GM18526 (cell line): Measurements from ENCODE around the gene ITGAX.

ENCODE experiments used
- POLR2A ChIP-seq: IDR thresholded peaks from 3 replicates; pipeline ENCODE4 v1.6.1; 2011; ENCODE audit not compliant: insufficient read length; ENCODE audit errors: extremely low read depth

ITGAX gene

DNA sequence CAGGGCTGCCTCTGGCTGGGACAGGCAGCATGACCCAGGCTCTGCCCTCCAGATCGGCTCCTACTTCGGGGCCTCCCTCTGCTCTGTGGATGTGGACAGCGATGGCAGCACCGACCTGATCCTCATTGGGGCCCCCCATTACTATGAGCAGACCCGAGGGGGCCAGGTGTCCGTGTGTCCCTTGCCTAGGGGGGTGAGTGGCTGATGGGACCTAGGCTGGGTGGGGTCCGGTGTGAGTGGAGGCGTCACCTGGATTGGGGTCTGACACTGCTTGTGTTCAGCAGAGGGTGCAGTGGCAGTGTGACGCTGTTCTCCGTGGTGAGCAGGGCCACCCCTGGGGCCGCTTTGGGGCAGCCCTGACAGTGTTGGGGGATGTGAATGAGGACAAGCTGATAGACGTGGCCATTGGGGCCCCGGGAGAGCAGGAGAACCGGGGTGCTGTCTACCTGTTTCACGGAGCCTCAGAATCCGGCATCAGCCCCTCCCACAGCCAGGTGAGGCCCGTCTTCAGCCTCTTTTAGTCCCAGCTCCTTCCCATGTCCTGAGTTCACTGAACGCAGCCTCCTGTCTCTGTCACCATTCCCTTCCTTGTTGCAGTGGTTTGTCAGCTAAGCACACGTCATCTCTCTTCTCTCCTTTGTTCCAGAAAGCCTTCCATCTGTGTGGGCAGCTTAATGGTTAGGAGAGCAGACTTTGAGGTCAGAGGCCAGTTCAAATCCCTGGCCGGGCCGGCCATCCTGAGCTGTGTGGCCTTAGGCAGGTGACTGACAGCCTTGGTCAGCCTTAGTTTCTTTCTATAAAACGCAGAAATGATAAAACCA, 56.3 kb downstream of the ITGAX start:
- TF ChIP-seq POLR2A, result no peak

DNA sequence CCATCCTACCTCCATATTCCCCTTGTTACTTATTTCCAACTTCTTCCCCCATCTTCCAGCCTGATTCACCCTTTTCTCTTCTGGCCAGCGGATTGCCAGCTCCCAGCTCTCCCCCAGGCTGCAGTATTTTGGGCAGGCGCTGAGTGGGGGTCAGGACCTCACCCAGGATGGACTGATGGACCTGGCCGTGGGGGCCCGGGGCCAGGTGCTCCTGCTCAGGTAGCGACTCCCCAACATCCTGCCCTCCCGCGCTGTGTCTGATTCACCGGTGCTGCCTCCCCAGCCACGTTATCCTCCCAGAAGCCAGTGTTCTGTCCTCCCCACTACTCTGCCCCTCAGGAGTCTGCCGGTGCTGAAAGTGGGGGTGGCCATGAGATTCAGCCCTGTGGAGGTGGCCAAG, 57.8 kb downstream of the ITGAX start:
- TF ChIP-seq POLR2A, result no peak

DNA sequence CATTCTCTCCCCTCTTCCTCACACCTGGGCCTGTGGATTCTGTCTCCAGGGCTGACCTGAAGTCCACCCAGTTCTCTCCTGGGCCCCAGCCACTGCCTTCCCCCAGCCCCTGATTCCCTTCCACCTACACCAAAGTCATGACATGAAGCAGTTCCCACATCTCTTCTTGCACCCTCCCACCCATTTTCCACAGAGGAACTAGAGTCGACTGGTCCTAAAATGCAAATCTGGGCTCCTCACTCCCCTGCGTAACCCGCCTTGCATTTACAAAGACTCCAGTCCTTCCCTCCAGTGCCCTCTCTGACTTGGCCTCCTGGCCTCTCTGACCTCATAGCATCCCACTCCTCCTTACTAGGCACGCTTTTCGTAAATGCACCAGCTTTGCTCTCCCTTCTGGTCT, 58.4 kb downstream of the ITGAX start:
- no peak for TF ChIP-seq POLR2A

DNA sequence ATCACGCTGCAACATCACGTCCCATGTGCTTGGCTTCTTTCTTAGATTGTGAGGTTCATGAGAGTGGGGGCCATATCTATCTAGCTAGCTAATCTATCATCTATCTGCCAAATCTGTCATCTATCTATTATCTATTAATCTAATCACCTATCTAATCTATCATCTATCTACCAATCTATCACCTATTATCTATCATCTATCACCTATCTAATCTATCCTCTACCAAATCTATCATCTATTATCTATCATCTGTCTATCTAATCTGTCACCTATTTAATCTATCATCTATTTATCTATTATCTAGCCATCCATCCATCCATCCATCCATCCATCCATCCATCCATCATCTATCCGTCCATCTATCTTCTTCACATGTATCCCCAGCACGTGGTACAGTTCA, 59.0 kb downstream of the ITGAX start:
- no peak for TF ChIP-seq POLR2A

DNA sequence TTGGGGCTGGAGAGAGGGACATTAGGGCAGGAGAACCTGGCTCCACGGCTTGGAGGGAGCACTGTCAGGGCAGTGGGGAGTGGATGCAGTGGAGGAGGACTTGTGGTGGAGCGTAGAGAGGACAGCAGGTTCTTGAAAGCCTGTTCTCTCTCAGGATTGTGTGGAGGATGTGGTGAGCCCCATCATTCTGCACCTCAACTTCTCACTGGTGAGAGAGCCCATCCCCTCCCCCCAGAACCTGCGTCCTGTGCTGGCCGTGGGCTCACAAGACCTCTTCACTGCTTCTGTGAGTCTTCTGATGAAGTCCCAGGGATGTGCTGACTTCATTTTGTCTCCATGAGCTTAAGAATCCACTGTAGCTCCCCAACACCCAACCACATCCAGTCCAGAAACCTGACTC, 59.7 kb downstream of the ITGAX start:
- TF ChIP-seq POLR2A, result no peak

DNA sequence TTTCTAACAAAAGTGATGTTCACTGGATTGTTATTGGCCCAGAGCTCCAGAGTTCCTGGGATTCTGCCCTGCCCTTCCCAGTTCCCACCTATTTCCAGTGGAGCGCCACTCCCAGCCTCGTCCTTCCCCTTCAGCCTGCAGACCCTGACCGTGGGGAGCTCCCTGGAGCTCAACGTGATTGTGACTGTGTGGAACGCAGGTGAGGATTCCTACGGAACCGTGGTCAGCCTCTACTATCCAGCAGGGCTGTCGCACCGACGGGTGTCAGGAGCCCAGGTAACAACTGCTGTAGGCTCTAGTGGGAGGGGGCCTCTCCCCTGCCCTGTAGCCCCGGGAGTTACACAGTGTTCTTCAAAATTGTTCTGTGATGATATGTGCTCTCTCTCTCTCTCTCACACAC, 61.4 kb downstream of the ITGAX start:
- TF ChIP-seq POLR2A, result no peak

DNA sequence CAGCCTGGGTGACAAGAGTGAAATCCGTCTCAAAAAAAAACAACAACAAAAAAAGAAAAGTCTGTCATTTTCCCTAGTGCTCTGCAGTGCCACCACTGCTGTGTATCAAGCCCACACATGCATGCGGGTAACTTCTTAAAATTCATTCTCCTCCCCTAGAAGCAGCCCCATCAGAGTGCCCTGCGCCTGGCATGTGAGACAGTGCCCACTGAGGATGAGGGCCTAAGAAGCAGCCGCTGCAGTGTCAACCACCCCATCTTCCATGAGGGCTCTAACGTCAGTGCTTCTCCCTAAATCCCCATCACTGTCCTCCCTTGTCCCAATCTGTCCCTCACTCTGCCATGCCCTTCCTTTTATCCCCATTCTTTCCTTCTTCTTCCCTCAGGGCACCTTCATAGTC, 62.9 kb downstream of the ITGAX start:
- TF ChIP-seq POLR2A, result no peak

DNA sequence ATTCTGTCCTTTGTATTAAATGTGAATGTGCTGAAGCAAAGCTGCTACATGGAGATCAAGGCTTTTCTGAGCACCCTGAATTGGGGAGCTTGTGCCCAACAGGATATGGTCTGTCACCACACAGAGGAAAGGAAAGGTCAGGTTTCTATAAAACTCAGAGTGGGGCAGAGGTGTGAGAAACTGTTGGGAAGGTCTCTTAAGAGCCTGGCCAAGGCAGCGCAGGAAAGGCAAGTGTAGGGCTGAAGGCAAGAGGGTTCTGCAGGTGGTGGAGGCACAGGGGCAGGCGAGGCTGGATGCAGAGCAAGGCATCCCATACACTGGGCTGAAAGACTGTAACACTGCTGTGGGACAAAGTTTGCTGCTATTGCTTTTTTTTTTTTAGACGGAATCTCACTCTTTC, 65.1 kb downstream of the ITGAX start:
- TF ChIP-seq POLR2A, result no peak

DNA sequence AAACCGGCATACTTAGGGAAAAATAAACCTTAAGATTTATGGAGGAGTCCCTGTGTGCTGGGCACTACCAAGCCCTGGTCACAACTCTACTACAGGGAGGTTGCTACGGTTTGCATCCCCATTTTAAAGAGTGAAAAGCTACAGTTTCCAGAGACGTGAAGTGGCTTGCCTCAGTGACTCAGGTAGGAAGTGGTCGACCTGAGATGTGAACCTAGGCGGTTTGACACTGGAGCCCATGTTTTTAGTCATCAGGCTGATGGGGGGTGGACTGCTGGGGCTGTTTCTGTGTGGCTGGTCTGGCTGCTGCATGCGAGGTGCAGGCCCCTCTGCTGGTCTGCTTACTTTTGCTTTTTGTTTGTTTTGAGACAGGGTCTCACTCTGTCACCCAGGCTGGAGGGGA, 66.6 kb downstream of the ITGAX start:
- no peak for TF ChIP-seq POLR2A

DNA sequence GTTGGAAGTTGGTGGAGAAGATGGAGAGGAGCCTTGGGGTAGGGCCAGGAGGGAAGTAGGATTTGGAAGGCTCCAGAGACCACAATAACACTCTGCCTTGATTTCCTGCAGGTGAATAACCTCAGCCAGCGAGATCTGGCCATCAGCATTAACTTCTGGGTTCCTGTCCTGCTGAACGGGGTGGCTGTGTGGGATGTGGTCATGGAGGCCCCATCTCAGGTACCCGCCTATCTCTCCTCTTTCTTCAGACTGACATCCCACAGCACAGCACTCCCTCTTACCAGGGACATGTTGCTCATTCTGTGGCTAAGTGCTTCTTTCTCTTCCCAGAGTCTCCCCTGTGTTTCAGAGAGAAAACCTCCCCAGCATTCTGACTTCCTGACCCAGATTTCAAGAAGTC, 68.3 kb downstream of the ITGAX start:
- no peak for TF ChIP-seq POLR2A

DNA sequence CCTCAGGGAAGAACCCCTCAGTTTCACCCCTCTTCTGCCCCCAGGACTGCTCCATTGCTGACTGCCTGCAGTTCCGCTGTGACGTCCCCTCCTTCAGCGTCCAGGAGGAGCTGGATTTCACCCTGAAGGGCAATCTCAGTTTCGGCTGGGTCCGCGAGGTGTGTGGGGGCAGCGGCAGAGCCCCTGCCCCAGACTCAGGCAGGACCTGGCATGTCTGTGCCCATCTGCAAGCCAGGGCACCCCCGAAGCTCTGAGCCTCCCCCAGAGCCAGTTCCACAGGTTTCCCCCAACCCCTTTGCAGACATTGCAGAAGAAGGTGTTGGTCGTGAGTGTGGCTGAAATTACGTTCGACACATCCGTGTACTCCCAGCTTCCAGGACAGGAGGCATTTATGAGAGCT, 68.8 kb downstream of the ITGAX start:
- TF ChIP-seq POLR2A, result no peak

DNA sequence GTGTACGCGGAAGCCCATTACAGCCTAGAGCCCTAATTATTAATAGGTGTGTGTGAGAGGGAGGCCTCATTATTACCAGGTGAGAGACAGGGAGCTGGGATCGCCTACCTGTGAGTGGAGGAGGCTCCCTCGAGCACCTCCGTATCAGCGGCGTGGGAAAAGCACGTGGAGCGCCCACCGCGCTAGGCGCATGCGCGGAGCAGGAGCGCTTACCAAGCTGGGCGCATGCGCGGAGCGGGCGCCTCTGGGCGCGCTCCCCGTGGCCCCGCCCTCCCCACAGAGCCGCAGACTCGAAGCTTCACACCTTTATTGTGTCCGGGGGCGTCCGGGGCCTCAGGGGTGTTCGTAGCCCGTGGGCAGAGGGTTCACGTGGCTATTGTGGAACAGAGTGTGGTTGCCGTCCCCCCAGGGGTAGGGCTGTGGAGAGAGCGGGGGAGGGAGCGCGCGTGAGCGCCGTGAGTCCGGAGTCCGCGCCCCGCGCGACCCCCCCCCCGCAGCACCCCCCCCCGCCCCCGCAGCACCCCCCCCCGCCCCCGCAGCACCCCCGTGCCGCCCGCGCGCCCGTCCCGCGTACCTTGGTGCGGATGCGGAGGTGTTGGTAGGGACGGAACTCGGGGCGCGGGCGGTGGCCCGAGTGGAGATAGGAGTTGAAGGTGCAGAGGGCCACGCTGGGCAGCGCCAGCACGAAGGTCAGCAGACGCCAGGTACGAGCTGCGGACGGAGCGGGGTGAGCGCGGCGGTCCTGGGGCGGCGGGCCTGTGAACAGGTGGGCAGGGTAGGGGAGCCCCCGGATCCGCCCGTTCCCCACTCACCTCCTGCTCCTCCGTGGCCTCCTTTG, 72.7 kb downstream of the ITGAX start:
- no peak for TF ChIP-seq POLR2A

DNA sequence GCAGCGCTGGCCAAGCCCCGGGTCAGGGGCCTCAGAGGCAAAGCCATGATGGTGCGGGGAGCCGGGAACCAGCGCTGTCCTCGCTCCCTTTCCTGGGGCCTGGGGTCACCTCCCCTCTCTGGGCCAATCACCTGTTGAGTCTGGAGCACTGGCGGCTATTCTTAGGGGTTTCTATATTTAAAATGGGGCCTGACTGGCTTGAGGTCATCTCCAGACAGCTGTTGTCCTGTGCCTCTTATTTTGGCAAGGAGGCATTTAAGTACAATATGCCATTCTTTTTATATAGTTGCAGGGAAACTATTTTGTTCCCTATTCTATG, 73.3 kb downstream of the ITGAX start, which contains the start of gene COX6A2:
TSS of gene COX6A2 (minus strand) at position 82 of the 319 bp plus-strand sequence. CDS start at position 47, 35 bp downstream.
- TF ChIP-seq POLR2A, result no peak

DNA sequence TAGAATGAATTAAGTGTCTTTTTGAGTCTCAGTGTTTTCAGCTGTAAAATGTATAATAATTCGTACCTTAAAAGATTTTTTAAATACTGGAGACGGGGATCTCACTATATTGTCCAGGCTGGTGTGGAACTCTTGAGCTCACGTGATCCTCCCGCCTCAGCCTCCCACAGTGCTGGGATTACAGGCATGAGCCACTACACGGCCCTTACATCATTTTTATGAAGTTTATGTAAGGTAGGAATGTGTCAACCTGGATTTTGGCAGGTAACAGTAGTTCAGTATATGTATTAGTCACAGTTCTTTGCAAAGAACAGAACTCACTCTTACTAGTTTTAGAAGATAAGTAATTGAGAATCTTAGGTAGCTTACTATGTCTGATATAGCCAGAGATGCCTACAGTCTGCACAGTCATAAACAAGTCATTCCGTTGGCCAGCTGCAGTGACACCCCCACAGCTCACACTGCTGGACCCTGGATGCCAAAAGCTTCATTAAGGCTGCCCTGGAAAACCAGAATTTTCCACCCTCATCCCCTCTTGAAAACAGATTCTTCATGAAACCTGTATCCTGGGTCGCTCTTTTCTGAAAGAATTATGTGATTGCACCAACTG, 73.8 kb downstream of the ITGAX start:
- no peak for TF ChIP-seq POLR2A

DNA sequence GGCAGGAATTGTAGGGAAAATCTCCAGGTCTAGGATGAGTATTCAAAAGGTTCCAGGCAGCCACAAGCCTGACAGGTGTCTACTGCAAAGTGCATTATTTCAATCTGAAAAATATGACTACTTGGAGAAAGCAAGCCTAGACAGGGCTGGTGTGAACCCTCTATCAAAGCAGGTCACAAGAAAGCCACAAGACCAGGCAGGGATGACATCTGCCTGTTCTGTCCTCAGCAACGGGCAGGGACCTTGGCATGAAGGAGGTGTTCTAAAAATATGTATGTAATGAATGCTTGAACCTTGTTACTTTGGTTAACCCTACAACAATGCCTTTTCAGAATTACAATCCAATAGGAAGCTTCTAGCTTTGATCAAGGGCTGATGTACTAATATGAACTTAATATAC, 74.3 kb downstream of the ITGAX start:
- TF ChIP-seq POLR2A, result no peak

DNA sequence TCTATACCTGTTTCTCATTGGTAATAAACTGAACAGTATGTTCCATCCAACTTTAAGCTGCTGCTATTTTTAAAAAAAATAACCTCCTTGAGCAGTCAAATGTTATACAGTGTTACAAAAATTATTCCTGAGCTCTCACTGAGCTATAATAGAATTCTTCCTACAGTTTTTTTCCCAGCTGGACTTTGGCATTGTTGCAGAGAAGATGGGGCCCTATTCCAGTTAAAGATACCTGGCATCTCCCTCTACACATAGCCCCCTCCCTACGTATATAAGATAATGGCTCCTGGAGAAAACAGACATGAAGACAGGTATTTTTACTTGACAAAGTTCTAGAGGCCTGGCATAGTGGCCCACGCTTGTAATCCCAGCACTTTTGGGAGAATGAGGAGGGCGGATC, 74.8 kb downstream of the ITGAX start:
- TF ChIP-seq POLR2A, result no peak

DNA sequence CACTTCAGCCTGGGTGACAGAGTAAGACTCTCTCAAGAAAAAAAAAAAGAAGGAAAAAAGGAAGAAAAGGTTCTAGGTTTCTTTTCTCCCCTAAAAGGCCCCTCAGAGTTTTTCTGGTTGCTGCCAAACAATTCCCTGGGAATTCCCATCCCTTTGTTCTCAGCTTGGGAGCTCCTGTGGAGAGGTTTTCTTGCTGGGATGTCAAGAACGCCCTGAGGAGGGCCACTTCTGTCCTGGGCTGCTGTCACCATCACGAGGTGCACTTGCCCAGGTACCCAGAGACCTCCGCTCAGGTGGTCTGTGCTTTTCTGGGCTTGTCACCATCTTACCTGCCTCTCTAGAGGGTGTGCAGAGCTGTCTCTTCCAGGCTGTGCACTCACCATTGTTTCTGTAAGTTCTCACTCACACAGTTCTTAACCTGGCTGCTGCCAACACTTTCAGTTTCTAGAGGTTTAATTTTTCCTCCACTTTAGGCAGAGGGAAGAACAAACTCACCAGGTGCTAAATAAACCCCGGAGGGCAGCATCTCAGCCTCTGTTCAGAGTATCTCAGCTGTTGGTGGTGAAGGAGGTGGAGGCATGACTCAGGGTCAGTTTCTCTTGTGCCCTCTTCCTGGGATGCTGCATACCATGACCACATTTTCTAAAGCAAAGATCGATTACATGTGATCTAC, 75.5 kb downstream of the ITGAX start:
- TF ChIP-seq POLR2A, result no peak
